Right cardiac atrium (tissue), 5 donors: Measurements from ENCODE around the gene AIF1L. TPM values are rescaled to one million over a fixed set of nuclear protein-coding genes. Genes with fewer than 3 reads are reported as not detected.

Experiments used
- ATAC-seq, 2 donors: fragments of 200-7000 bp; cut with Tn5 transposase; one replicate each; pipeline versions ENCODE4 v1.8.0 to v1.9.1; 2020; ENCODE audit warnings: moderate library complexity in 2 of 2, mild to moderate bottlenecking in 1 of 2
- DNase-seq, 3 donors: peaks; one replicate each; pipeline ENCODE4 v3.0.0-alpha.2; 2020
- H3K27ac ChIP-seq: one replicate; pipeline ENCODE4 v1.5.1; 2013; ENCODE audit warnings: mild to moderate bottlenecking, low read length, control low read depth, moderate library complexity
- H3K27me3 ChIP-seq: one replicate; pipeline ENCODE4 v1.6.1; 2013; ENCODE audit not compliant: control insufficient read depth, insufficient read depth
- H3K4me1 ChIP-seq: one replicate; pipeline ENCODE4 v1.6.1; 2013; ENCODE audit warnings: low read length; ENCODE audit not compliant: control insufficient read depth, insufficient read depth
- H3K4me3 ChIP-seq: one replicate; pipeline ENCODE4 v1.5.1; 2013; ENCODE audit warnings: low read length, control low read depth
- H3K9me3 ChIP-seq: one replicate; pipeline ENCODE4 v1.6.1; 2013; ENCODE audit warnings: low read length; ENCODE audit not compliant: control insufficient read depth
- WGBS: extraction: QIAGEN DNeasy Blood & Tissue Kit; methylation state at CpG from one replicate; pipeline ENCODE4 v1.1.7; 2013; 5-methylcytosine and 5-hydroxymethylcytosine counted together
- intact Hi-C, 4 donors: fragments of 100-400 bp; cut with DNase I; formaldehyde crosslinking; loops; one replicate each; pipeline versions ENCODE4 v1.11.0 to v1.14.0; 2022 to 2023
- polyA plus RNA-seq: library from polyadenylated mRNA; stranded (reverse); fragments of 200-250 nt; gene quantifications from one replicate; pipeline ENCODE4 v1.2.3, GENCODE V29; 2013
- total RNA-seq, 4 donors: library from RNA; stranded (reverse); fragmentation: NEBNext Ultra II Directional; extraction: Animal tissue kit (Norgen Biotek cat#: 25700); gene quantifications; one replicate each; pipeline ENCODE4 v1.2.1, GENCODE V29; 2021
- donor health status: healthy with polysubstance abuse.
- donor health status: DM: no; HTN: yes; CAD: no.
- donor health status: DM: no; HTN: no; CAD: no.
- donor health status: DM: no; HTN: yes; CAD: no; lungs with severe emphysema.
- donor health status: DM: yes; HTN: yes; CAD: no.

Gene AIF1L
- total and polyA plus RNA-seq, 5 donors = 6.9 to 22.7 (median 15.7) TPM

DNA sequence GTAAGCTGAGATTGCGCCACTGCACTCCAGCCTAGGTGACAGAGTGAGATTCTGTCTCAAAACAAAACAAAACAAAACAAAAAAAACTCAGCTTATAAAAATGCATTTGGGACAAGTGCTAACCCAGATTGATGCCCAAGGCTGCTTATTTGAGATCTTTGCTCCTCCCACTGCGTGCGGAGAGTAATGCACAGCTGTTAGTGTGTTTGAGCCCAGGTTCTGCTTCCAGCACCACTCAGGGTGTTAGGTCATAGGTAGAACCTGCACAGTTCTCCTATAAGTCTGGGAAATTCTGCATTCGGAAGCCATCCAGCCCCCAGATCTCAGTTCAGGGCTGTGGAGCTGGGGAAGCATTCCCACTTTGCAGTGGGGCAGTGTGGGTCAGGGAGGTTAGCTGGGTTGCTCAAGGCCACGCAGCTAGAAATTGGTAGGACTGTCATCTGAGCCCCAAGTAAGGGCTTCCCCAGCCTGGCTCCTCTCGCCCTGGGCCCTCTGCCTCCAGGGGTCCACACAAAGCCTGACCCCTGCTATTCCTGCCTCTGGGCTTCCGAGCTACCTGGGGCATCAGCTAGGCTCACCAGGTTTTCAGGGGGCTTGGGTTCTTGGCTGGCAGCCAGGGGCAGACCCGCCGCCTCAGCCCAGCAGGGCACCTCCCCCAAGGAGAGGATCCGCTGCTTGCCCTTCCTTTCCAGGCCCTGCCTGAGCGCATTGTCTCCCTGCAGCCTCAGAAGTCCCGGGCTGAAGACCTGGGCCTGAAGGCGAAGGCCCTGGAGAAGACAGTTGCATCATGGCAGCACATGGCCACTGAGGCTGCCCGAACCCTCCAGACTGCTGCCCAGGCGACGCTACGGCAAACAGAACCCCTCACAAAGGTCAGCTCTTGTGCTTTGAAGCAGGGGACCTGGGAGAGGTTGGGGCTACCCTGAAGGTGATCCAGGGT lies 17.6 kb upstream of the AIF1L start:
- H3K27me3 ChIP-seq = no peaks in the 10 kb centered on the region
- H3K27ac ChIP-seq = no peak overlapping the region
- intact Hi-C loops = no loop called here
- H3K9me3 ChIP-seq = no peaks in the 10 kb centered on the region
- no peak overlapping the region for H3K4me3 ChIP-seq
- H3K4me1 ChIP-seq = no peaks in the 10 kb centered on the region
- no peak for ATAC-seq
- DNase-seq = no peak
- WGBS = 85% methylated on average over 17 of the region's 17 CpGs

- no peak for DNase-seq
- 76% methylated on average over 9 of the region's 9 CpGs for WGBS
- Histone ChIP-seq H3K9me3 (no peaks in the 10 kb centered on the region), H3K27me3 (no peaks in the 10 kb centered on the region), H3K27ac (no peak overlapping the region), H3K4me1 (no peaks in the 10 kb centered on the region), H3K4me3 (no peak overlapping the region)
- ATAC-seq = no peak
- intact Hi-C loops = no loop called here
These were observed 15.7 kb upstream of the AIF1L start for GRCh38 chr9:131080589-131080988.

DNA sequence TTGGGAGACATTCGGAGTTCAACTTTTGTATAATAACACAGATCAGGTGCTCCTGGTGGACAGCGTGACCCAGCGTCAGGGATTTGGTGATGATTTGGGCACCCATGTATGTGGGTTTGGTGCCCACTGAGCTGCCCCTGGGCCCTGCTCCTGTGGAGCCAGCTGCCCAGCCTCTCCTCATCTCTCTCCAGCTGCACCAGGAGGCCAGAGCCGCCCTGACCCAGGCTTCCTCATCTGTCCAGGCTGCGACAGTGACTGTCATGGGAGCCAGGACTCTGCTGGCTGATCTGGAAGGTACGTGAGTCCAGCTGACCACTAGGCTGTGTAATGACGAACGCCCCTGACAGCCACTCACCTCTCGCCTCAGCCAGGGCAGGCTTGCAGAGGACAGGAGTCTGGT lies 14.5 kb upstream of the AIF1L start:
- intact Hi-C loops = no loop called here
- WGBS = 88% methylated on average over 9 of the region's 9 CpGs
- ATAC-seq = peak in 1 of 2 donors; percentile 34
- no peak overlapping the region for H3K27ac ChIP-seq
- H3K4me1 ChIP-seq = no peaks in the 10 kb centered on the region
- no peak for DNase-seq
- no peak overlapping the region for H3K4me3 ChIP-seq
- H3K9me3 ChIP-seq = no peaks in the 10 kb centered on the region
- no peaks in the 10 kb centered on the region for H3K27me3 ChIP-seq

DNA sequence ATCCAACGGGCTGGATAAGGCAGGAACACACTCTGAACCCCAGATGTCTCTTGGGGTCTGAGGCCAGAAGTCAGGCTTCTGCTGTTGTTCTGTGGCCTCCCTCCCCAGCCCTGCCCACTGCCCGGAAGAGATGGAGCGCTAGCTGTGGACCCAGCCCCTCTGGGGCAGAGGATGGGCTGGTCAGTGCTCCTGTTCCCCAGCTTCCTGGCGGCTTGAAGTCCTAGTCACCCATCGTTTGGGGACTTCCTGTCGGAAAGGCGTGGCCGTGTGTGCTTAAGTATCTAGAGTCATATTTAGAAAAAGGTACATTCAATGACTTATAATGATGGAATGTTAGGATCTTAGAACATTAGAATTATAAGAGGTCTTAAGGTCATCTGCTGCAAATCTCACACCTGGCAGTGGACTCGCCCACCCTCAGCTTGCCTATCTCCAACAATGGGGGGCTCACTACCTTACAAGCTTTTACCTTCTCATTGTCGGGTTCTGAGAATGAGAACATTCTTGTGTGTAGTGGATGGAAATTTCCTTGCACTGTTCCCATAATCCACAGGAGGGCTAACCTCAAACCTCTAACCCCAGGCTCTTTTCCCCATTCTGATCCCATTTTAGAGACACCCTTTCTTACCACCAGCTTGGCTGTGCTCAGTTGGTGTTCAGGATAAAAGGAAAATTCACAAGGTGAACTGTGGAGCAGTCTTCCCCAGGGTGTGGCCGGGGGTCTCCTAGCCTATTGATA lies 13.4 kb upstream of the AIF1L start:
- Histone ChIP-seq H3K4me3 (no peak overlapping the region), H3K27ac (no peak overlapping the region), H3K9me3 (no peaks in the 10 kb centered on the region), H3K4me1 (no peaks in the 10 kb centered on the region), H3K27me3 (no peaks in the 10 kb centered on the region)
- WGBS = 64% methylated on average over 11 of the region's 11 CpGs
- DNase-seq = no peak
- ATAC-seq = peak in 1 of 2 donors; percentile 55
- intact Hi-C loops = no loop called here

- ATAC-seq = no peak
- Histone ChIP-seq H3K4me1 (no peaks in the 10 kb centered on the region), H3K4me3 (no peak overlapping the region), H3K27me3 (no peaks in the 10 kb centered on the region), H3K9me3 (no peaks in the 10 kb centered on the region), H3K27ac (no peak overlapping the region)
- no peak for DNase-seq
- intact Hi-C loops = no loop called here
- 83% methylated on average over 8 of the region's 8 CpGs for WGBS
These were observed 11.5 kb upstream of the AIF1L start for GRCh38 chr9:131084661-131085369.

DNA sequence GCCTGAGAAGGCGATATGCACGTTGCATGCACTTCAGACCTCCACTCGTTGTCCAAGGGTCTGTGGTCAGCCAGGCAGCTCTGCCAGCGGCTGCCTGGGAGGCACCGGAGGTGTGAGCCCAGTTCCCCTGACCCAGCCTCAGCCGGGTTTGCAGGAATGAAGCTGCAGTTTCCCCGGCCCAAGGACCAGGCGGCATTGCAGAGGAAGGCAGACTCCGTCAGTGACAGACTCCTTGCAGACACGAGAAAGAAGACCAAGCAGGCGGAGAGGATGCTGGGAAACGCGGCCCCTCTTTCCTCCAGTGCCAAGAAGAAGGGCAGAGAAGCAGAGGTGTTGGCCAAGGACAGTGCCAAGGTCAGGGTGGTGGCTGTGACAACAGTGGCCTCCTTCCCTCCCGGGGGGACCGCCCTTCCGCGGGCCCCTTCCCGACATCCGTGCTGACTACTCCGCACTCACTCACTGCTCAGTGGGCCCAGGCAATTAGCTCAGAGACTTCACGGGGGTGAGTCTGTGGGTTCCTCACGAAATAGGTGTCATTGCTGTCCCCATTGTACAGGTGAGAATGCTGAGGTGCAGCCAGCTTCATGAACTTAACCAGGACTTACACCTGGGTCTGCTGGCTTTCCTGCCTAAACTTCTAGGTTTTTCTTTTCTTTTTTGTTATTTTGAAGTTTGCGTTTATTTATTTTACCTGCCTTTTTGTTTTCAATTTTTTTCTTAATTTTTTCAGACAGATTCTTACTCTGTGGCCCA lies 10.8 kb upstream of the AIF1L start:
- Histone ChIP-seq H3K27ac (no peak overlapping the region), H3K4me3 (no peak overlapping the region), H3K27me3 (no peaks in the 10 kb centered on the region), H3K9me3 (no peaks in the 10 kb centered on the region), H3K4me1 (no peaks in the 10 kb centered on the region)
- DNase-seq = no peak
- ATAC-seq = no peak
- intact Hi-C loops = no loop called here
- 87% methylated on average over 23 of the region's 23 CpGs for WGBS

- ATAC-seq (no peak), DNase-seq (no peak)
- WGBS = 93% methylated on average over 19 of the region's 19 CpGs
- Histone ChIP-seq H3K9me3 (no peaks in the 10 kb centered on the region), H3K27ac (no peak overlapping the region), H3K27me3 (no peaks in the 10 kb centered on the region), H3K4me1 (no peaks in the 10 kb centered on the region), H3K4me3 (no peak overlapping the region)
- intact Hi-C loops = no loop called here
These were observed 8.9 kb upstream of the AIF1L start for GRCh38 chr9:131087354-131087893.

- H3K4me3 ChIP-seq = no peak overlapping the region
- DNase-seq (peak in 1 of 3 donors; percentile 22), ATAC-seq (no peak)
- intact Hi-C loops = no loop called here
- no peaks in the 10 kb centered on the region for H3K9me3 ChIP-seq
- no peak overlapping the region for H3K27ac ChIP-seq
- no peaks in the 10 kb centered on the region for H3K4me1 ChIP-seq
- WGBS = 88% methylated on average over 13 of the region's 13 CpGs
- no peaks in the 10 kb centered on the region for H3K27me3 ChIP-seq
These were observed 6.1 kb upstream of the AIF1L start for GRCh38 chr9:131090025-131090787.

DNA sequence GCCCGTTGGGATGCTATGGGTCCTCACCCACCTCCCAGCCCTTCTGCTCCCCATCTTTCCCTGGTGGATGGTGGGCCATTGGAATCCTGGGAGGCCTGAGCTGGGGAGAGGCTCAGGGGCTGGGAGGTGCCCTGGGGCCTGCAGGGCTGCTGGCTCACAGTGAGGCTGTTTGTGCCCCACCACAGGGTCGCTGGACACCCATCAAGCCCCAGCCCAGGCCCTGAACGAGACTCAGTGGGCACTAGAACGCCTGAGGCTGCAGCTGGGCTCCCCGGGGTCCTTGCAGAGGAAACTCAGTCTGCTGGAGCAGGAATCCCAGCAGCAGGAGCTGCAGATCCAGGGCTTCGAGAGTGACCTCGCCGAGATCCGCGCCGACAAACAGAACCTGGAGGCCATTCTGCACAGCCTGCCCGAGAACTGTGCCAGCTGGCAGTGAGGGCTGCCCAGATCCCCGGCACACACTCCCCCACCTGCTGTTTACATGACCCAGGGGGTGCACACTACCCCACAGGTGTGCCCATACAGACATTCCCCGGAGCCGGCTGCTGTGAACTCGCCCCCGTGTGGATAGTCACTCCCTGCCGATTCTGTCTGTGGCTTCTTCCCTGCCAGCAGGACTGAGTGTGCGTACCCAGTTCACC lies 4.9 kb upstream of the AIF1L start:
- no peaks in the 10 kb centered on the region for H3K27me3 ChIP-seq
- intact Hi-C loops = no loop called here
- WGBS = 89% methylated on average over 19 of the region's 19 CpGs
- no peaks in the 10 kb centered on the region for H3K4me1 ChIP-seq
- no peaks in the 10 kb centered on the region for H3K9me3 ChIP-seq
- no peak overlapping the region for H3K27ac ChIP-seq
- no peak overlapping the region for H3K4me3 ChIP-seq
- DNase-seq = peak in 1 of 3 donors; percentile 50
- no peak for ATAC-seq
